WERI-Rb-1 (cell line): ENCODE measurements around the gene ERVFRD-1.

ENCODE experiments used
- DNase-seq: peaks from one replicate; pipeline ENCODE4 v3.0.0-alpha.2; 2020
- H3K27ac ChIP-seq: fragments of 250-450 bp; sonication (Bioruptor Pico); 2 replicates; pipeline ENCODE4 v1.5.1; 2020; ENCODE audit warnings: mild to moderate bottlenecking, moderate library complexity
- H3K27me3 ChIP-seq: fragments of 250-450 bp; sonication (Bioruptor Pico); 2 replicates; pipeline ENCODE4 v1.5.1; 2021; ENCODE audit warnings: mild to moderate bottlenecking, low read depth, moderate library complexity; ENCODE audit not compliant: insufficient read depth, severe bottlenecking
- H3K36me3 ChIP-seq: fragments of 250-450 bp; sonication (Bioruptor Pico); 2 replicates; pipeline ENCODE4 v1.5.1; 2020; ENCODE audit warnings: mild to moderate bottlenecking, moderate library complexity
- H3K4me3 ChIP-seq: 2 replicates; pipeline ENCODE4 v1.5.1; 2011; ENCODE audit warnings: low read depth, mild to moderate bottlenecking, control low read depth, low read length
- H3K9me3 ChIP-seq: fragments of 250-450 bp; sonication (Bioruptor Pico); 2 replicates; pipeline ENCODE4 v1.5.1; 2021; ENCODE audit warnings: mild to moderate bottlenecking, moderate library complexity; ENCODE audit not compliant: severe bottlenecking
- CTCF ChIP-seq: IDR thresholded peaks from 2 replicates; pipeline ENCODE4 v1.5.1; 2011; ENCODE audit warnings: low read depth, mild to moderate bottlenecking, control low read depth, inconsistent platforms, low read length

ERVFRD-1 gene

DNA sequence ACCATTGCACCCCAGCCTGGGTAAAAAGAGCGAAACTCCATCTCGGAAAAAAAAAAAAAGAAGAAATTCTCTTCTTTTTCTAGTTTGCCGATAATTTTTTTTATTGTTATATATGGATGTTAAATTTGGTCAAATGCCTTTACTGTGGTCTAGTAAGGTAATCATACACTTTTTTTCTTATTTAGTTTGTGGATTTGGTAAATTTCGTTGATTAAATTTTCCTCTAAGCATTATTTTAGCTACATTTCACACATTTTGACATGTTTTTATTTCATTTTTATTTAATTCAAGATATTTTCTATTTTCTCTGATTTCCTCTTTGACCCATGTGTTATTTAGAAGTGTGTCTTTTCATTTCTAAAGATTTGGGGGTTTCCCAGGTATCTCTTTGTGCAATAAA, 49.4 kb downstream of the ERVFRD-1 start:
- H3K9me3 ChIP-seq: no peaks in the 10 kb centered on the region
- H3K4me3 ChIP-seq: no peak overlapping the region
- no peak for TF ChIP-seq CTCF
- H3K36me3 ChIP-seq: no peaks in the 10 kb centered on the region
- no peak for DNase-seq
- no peaks in the 10 kb centered on the region for H3K27me3 ChIP-seq
- no peak overlapping the region for H3K27ac ChIP-seq

DNA sequence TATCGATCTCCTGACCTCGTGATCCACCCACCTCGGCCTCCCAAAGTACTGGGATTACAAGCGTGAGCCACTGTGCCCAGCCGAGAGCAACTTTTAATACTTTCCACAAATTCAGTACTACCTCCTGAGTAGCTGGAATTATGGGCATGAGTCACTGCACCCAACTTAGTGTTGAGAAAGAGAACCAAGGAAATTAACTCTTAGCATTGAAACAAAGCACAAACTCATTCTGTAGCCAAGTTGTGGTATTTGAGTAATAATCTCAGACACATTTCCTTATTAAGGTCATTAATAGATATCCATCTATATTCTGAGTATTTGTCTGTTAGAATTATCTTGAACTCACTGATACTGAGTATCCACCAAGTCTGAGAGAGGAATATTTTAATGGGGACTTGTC, 53.1 kb downstream of the ERVFRD-1 start:
- H3K4me3 ChIP-seq: no peak overlapping the region
- TF ChIP-seq CTCF: no peak
- no peak overlapping the region for H3K27ac ChIP-seq
- no peaks in the 10 kb centered on the region for H3K27me3 ChIP-seq
- no peaks in the 10 kb centered on the region for H3K9me3 ChIP-seq
- no peaks in the 10 kb centered on the region for H3K36me3 ChIP-seq
- DNase-seq: no peak

DNA sequence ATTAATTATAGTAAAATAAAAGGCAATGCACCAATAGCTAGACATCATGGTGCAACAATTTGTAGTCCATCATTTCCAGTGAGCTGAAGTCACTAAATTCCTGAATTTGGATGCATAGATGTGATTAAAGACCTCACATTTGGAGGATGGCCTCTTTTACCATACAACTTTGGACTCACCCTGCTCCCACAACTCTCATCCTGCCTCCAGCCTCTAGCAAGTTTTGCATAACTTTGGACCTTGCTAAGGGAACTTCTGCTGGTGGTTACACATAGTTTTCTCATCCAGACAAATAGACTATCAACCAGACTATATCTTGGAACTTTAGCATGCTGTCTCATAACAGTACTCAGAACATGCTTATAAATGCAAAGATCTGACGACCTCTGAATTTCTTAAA, 54.7 kb downstream of the ERVFRD-1 start:
- no peak for TF ChIP-seq CTCF
- no peaks in the 10 kb centered on the region for H3K27me3 ChIP-seq
- no peak for DNase-seq
- no peak overlapping the region for H3K27ac ChIP-seq
- H3K36me3 ChIP-seq: no peaks in the 10 kb centered on the region
- H3K9me3 ChIP-seq: no peaks in the 10 kb centered on the region
- H3K4me3 ChIP-seq: no peak overlapping the region

DNA sequence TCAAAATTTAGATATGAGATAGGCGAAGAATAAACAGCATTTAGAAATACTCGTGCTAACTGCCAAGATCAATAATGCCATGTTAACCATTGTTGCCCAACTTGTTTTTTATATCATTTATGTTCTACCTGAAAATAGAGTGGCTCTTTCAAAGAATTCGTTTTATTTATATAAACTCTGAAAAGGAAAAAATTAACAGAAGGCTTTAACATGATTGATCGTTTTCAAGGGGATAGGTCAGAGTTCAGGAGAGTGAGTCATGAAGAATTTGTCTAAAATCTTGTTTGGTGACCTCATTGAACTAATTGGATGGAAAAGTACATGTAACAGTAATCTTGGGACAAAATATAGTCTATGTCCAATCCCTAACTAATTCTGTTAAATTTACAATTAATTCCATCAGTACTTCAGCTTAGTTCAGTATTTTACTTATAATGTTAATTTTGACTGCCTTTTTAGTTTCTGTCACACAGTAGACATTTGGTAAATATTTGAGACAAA, 56.3 kb downstream of the ERVFRD-1 start:
- Histone ChIP-seq H3K27ac (no peak overlapping the region), H3K36me3 (no peaks in the 10 kb centered on the region), H3K27me3 (no peaks in the 10 kb centered on the region), H3K4me3 (no peak overlapping the region), H3K9me3 (no peaks in the 10 kb centered on the region)
- no peak for TF ChIP-seq CTCF
- no peak for DNase-seq

DNA sequence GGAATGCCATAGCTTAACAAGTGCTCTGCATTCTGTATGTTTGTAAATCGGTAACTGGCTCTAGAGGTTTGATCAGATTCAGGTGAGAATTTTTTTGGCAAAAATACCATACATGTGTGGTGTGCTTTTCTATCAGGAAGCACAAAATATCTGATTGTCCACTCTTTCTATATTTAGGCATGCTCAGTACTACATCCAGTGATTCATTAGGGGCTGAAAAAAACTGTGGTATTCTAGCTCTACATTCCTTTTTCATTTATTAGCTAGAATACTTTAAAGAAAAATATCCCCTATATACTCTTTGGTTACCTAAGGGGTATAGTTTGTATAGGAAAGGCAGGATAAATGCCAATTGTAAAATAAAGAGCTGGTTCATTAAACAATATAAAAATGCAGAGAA, 56.8 kb downstream of the ERVFRD-1 start:
- Histone ChIP-seq H3K36me3 (no peaks in the 10 kb centered on the region), H3K27me3 (no peaks in the 10 kb centered on the region), H3K9me3 (no peaks in the 10 kb centered on the region), H3K4me3 (no peak overlapping the region), H3K27ac (no peak overlapping the region)
- TF ChIP-seq CTCF: no peak
- DNase-seq: no peak

- no peak for TF ChIP-seq CTCF
- Histone ChIP-seq H3K27me3 (no peaks in the 10 kb centered on the region), H3K4me3 (no peak overlapping the region), H3K36me3 (no peaks in the 10 kb centered on the region), H3K27ac (no peak overlapping the region), H3K9me3 (no peaks in the 10 kb centered on the region)
- DNase-seq: no peak
Observed at GRCh38 chr6:11053307-11053706, 58.2 kb downstream of the ERVFRD-1 start.
